G401 (cell line): ENCODE measurements around the gene PLD4. TPM values are rescaled to one million over a fixed set of nuclear protein-coding genes. Genes with fewer than 3 reads are reported as not detected.
"Not testable (repeated sequence)": the region's sequence is repeated elsewhere in the genome, so short reads cannot be mapped to it uniquely, and the experiment has no call there.

ENCODE experiments used
- DNase-seq: peaks from one replicate; pipeline ENCODE4 v3.0.0-alpha.2; 2015; ENCODE audit warnings: low spot score
- in situ Hi-C: cut with HindIII; loops from 2 replicates; pipeline ENCODE4 v1.10.0; 2016; ENCODE audit warnings: low sequenced_read_pairs, mixed read lengths
- total RNA-seq: library from RNA; depleted of rRNA; stranded (reverse); fragments of >200 nt; shearing (Covaris generic); gene quantifications from 2 replicates; pipeline ENCODE4 v1.2.3, GENCODE V29; 2014; rRNA removed

PLD4 gene, protein sequence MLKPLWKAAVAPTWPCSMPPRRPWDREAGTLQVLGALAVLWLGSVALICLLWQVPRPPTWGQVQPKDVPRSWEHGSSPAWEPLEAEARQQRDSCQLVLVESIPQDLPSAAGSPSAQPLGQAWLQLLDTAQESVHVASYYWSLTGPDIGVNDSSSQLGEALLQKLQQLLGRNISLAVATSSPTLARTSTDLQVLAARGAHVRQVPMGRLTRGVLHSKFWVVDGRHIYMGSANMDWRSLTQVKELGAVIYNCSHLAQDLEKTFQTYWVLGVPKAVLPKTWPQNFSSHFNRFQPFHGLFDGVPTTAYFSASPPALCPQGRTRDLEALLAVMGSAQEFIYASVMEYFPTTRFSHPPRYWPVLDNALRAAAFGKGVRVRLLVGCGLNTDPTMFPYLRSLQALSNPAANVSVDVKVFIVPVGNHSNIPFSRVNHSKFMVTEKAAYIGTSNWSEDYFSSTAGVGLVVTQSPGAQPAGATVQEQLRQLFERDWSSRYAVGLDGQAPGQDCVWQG
- not detected in 2 replicates for total RNA-seq

DNA sequence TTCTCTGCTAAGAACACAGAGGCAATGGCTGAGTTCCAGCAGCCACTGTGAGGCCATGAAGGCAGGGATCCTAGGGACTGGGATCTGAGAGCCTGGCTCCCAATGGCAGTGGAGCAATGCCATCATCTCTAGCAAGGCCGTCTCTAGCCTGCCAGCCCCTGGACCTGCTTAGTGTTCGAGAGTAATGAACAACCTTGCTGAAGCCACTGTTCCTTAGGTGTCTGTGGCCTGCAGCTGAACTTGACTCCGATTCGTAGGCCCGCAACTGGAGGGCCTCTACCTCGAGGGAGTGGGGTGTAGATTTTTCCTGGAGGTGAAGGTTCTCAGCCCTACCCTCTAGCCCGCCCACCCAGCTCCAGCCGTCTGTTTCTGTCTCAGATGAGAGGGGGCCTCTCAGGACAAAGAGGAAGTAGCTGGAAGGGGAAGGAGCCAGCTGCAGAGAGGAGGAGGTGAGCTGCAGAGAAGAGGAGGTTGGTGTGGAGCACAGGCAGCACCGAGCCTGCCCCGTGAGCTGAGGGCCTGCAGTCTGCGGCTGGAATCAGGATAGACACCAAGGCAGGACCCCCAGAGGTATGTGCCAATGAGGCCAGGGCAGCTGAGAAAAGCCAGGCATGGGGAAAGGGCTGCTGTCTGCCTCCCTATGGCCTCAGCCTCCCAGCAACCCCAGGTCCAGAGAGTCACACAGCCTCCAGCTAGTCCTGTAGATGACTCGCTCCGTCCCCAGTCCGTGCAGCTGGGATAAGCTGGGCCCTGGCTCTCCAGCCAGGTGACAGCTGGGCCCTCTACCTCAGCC is at the start of gene PLD4:
Gene PLD4, plus strand, starts transcription at position 459 of the 793 bp plus-strand sequence. CDS start 2,262 bp downstream, outside the sequence.
- in situ Hi-C loops, result no loop called here
- DNase-seq, result no peak

DNA sequence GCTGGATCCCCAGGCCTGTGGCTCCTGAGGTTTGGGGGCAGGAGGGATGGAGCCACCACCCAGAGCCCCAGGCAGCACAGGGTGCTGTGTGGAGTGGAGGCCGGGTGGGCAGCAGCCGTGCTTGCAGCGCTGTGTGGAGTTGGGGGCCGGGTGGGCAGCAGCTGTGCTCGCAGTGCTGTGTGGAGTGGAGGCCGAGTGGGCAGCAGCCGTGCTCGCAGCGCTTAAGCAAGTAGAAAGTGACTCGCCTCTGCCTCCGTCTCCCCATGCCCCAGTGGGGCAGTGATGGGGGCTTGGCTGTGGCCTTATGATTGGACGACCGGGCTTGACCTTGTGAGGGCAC is 49.3 kb upstream of the PLD4 start:
- DNase-seq, result no peak
- in situ Hi-C loops, result no loop called here

DNA sequence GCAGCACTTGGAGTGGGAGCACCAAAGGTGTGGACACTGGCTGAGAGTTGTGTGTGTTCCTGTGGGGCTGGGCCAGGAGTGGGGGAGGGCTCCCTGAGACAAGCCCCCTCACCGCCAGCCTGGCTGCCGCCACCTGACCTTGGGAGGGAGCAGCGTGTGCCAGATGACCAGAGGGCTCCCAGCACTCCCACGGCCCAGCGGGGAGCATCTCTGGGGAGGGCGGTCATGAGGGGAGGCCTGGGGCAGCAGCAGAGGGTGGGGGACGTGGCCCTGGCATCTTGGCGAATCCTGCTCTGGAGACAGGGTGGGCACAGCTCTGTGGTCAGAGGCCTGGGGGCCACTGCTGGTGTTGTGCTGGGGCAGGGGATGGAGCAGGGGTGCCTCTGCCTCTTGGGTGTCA is 48.9 kb upstream of the PLD4 start:
- in situ Hi-C loops, result no loop called here
- DNase-seq, result no peak

DNA sequence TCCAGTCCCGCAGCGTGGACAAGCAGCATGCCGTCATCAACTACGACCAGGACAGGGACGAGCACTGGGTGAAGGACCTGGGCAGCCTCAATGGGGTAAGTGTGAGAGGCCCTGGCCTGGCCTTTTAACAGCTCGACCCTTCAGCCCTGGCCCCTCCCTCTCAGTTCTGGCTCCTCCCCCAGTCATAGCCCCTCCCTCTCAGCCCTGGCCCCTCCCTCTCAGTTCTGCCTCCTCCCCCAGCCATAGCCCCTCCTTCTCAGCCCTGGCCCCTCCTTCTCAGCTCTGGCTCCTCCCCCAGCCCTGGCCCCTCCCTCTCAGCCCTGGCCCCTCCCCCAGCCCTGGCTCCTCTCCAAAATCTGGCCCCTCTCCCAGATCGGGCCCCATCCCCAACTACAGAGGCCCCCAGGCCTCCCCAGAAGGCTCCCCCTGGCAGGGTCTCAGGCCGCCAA is 48.4 kb upstream of the PLD4 start:
- in situ Hi-C loops, result no loop called here
- DNase-seq, result no peak

DNA sequence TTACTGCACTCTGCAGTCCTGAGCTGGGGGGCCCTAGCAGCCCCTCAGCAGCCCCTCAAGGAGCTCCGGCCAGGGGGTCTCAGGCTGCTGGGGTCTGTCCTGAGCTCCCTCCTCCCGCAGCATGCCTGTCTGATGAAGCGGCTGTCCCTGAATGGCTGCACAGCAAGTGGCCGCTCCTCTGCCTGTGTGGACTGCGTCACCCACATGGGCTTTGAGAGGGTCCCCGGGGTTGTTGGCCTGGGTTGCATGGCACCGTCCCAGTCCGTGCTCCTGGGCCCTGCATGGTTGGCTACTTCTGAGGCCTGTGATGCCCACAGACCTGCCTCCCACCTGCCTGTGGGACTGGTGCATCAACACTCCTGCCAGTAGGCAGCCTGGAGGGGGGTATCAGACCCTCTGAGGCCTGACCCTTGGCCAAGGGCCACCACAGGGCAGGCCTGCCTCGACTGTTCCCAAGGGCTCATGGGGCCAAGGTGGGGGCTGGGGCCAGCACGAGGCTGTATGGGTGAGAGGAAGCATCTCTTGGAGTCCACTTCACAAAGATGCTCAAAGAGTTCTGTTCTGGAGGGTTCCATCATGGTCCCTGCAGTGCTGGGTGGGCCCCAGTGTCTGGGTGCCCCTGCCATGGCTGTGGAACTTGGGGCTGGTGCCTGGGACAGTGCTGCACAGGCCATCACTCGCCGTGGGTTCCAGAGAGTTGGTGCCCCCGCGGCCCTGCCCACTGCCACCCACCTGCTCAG is 47.4 kb upstream of the PLD4 start:
- in situ Hi-C loops, result no loop called here
- DNase-seq, result no peak

DNA sequence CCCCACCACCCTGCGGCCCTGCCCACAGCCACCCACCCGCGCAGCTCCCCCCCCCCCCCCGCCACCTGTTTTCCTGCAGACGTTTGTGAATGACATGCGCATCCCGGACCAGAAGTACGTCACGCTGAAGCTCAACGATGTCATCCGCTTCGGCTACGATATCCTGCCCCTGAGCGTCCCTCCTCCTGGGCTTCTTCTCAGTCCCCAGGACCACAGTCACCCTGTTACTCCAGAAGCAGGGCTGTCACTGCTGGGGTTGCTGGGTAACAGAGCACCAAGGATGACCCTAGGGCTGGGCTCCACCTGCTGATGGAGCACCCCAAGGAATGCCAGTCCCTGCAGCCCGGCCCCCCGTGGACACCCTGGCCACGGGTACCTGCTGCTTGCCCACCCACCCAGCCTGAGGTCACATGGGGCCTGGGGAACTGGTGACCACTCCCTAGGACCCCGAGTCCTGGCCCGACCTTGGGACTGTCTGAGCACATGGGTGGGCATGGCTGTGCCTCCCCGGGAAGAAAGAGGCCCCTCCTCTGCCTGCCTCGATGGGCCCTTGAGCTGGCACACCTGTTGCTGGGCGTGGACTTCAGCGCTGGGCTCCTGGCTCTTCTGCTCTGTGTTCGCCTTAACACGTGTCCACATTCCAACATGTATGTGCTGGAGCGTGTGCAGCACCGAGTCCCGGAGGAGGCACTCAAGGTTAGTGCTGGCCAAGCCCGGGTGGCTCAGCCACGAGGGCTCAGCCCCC is 46.7 kb upstream of the PLD4 start:
- in situ Hi-C loops, result no loop called here
- no peak for DNase-seq

DNA sequence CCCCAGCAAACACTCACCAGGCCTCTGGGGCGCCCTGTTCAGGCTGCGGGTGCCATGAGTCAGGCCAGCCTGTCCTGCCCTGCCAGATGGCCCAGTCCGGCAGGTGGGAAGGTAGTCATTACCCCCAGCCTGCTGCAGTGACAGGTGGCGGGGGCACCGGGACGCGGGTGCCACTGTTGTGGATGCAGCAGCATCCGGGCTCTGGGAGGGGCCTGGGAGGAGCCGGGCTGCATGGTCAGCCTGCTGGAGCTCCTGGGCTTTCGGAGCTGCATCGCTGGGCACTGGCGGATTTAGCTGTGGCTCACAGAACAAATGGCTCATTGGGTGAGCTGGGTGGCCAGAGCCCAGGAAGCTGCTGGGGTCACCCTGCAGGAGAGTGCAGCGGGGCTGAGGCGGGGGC is 46.1 kb upstream of the PLD4 start:
- DNase-seq, result peak; percentile 90
- in situ Hi-C loops, result no loop called here

DNA sequence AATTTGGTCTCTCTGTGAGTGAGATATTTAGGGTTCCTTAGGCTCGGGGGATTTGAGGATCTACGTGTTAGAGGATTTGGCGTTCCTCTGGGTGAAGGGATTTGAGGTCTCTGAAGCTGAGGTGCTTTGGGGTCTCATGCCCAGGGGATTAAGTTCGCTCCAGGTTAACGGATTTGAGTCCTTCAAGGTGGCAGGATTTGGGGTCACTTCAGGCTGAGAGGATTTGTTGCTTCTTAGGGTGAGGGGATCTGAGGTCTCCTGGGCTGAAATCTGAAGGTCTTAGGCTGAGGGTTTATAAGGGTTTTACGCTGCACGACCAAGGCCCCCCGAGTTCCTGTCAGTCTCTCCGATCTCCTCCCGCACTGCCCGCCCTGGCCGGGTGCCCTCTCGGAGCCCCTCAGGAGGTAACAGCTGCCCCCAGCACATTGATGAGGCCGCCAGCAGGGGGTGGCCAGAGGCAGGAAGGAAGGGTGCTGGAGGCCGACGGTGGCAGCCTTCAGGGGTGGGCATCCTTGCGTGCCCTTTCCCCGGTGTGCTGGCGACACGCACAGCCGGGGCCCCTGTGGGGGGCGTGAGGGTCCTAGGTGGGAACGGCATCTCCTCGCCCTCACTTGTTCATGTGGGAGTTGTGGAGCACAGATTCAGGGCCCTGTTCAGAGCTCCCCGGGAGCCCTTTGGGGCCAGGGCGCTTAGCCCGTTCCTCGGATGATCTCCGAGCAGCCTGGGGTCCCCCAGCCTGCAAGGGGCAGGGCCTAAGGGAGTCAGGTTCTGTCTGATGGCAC is 45.3 kb upstream of the PLD4 start:
- in situ Hi-C loops, result no loop called here
- DNase-seq, result no peak

DNA sequence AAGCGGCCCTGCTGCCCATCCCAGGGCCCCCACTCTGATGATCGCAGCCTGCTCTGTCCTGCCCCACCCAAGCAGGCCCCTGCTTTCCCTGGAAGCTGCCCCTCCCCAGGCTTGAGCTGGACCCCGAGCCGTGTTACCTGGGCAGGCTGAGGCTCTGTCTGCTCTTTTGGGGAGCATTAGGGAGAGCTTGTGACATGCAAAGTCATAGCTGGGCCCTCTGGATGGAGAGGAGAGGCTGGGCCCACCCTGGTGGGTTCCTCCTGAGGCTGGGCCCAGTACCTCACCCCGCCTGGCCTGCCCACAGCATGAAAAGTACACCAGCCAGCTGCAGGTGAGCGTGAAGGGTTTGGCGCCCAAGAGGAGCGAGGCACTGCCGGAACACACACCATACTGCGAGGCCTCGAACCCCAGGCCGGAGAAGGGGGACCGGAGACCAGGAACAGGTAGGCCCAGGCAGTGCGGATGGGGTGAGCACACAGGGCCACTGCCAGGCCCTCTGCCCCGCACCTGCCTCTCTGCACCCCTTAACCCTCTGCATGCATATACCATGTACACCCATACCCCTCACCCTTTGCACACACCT is 44.6 kb upstream of the PLD4 start:
- in situ Hi-C loops, result no loop called here
- DNase-seq, result no peak

DNA sequence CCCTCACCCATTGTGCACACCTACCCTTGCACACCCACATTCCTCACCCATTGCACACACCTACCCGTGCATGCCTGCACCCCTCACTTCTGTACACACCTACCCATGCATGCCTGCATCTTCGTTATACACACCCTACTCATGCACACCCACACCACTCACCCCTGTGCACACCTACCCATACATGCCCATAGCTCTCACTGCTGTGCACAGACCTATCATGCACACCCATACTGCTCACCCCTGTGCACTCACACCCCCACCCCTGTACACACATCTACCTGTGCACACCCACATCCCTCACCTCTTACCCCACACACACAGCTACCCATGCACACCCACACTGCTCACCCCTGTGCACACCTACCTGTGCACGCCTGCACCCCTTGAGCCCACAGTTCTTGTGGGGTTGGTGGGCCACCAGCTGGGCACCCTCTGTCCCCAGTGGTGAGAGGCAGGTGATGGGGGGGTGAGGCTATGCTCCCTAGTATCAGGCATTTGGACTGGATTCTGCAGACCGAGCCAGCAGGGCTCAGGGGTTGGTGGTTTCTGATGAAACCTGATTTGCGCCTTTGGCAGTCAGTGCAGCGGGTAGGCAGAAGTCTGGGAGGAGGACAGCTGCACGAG is 44.0 kb upstream of the PLD4 start:
- in situ Hi-C loops, result no loop called here
- no peak for DNase-seq

DNA sequence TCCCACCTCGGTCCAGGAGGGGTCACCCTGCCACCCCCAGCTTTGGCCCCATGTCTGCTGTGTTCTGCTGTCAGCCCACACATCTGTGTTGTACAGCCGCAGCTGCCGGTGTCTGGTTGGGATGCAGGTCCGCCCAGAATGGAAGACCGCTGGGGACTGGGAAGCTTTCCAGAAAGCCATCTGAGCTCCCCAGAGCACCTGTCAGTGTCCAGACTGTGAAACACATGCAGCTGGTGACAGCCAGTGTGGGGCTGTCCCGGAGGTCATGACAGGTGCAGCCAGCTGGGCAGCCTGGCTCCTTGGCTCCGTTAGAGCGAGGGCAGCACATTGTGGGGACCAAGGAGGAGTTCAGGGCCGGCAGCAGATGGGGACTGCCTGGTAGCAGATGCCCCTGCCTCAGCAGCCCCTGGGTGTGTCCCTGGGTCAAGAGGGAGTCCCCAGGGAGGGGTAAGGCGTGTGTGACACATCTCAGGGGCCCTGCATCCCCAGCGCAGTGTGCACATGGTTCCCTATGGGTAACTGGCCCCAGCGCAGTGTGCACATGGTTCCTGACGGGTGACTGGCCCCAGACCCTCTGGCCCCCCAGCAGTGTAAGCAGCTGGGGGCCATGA is 43.2 kb upstream of the PLD4 start:
- DNase-seq, result peak; percentile 40
- in situ Hi-C loops, result no loop called here

DNA sequence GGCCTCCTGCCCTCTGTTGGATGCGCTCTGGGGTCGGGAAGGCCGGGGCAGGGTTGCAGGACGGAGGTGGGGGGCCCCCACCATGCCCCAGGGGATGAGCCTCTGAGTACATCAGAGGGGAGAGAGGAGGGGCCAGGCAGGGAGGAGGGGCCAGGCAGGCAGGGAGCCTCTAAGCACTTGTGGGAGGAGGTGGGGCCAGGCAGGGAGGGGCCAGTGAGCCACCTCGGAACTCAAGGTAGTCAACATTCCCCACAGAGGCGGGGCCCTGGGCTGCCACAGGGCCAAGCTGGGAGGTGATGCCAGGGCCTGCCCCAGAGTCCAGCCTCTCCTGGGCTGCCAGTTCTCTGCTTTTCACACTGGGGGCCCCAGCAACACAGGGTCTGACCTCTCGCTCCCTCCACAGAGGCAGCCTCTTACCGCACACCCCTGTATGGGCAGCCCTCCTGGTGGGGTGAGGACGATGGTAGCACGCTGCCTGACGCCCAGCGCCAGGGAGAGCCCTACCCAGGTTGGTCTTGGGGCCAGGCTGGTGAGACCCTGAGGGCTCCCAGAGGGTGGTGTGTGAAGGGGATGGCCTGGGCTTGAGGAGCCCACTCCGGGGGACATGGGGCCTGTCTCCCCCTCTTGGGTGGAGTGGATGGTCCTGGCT is 42.2 kb upstream of the PLD4 start:
- in situ Hi-C loops, result no loop called here
- no peak for DNase-seq

DNA sequence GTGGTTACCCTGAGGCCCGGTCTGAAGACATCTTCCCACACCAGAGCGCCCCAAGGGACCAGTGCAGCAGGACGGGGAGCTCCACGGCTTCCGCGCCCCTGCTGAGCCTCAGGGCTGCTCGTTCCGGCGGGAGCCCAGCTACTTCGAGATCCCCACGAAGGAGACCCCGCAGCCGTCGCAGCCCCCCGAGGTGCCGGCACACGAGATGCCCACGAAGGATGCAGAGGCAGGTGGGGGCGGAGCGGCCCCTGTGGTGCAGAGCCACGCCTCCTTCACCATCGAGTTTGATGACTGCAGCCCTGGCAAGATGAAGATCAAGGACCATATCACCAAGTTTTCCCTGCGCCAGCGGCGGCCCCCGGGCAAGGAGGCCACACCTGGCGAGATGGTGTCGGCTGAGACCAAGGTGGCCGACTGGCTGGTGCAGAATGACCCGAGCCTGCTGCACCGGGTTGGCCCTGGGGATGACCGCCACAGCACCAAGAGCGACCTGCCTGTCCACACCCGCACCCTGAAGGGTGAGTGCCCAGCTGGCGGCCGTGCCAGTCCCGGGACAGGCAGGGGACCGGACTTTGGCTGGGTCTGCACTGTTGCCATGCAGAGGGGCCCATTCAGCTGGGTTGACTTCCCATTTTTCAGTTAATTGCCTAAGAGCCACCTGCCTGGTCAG is 41.6 kb upstream of the PLD4 start:
- no peak for DNase-seq
- in situ Hi-C loops, result no loop called here

DNA sequence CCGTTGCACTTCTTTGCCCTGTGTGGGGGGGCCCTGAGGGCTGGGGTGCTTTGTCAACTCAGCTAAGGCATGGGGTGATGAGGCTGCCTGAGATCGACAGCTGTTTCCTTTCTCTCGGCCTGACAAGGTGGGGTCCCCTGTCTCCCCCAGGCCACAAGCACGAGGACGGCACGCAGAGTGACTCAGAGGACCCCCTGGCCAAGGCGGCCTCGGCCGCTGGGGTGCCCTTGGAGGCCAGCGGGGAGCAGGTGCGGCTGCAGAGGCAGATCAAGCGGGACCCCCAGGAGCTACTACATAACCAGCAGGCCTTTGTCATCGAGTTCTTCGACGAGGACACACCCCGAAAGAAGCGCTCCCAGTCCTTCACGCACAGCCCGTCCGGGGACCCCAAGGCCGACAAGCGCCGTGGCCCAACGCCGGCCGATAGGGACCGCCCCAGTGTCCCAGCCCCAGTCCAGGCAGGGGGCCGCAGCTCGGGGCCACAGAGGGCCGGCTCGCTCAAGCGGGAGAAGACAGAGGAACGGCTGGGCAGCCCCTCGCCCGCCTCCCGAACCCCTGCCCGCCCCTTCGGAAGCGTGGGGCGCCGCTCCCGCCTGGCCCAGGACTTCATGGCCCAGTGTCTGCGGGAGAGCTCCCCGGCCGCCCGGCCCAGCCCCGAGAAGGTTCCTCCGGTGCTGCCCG is 40.9 kb upstream of the PLD4 start:
- no peak for DNase-seq
- in situ Hi-C loops, result no loop called here

DNA sequence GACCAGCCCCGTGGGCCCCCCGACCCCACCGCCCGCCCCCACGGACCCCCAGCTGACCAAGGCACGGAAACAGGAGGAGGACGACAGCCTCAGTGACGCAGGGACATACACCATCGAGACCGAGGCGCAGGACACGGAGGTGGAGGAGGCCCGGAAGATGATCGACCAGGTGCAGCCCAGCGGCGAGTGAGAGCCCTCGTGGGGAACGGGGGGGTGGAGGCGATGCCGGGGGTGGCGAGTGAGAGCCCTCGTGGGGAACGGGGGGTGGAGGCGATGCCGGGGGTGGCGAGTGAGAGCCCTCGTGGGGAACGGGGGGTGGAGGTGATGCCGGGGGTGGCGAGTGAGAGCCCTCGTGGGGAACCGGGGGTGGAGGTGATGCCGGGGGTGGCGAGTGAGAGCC is 40.3 kb upstream of the PLD4 start:
- in situ Hi-C loops, DNase-seq: not testable (repeated sequence)
